Loucy (cell line): ENCODE results near the gene FAM81A.

Experiments used
- H2AFZ ChIP-seq: fragments of 200-600 bp; sonication (generic); 2 replicates; pipeline ENCODE4 v1.6.0; 2016; ENCODE audit warnings: antibody characterized with exemption, mild to moderate bottlenecking, low read length, moderate library complexity
- H3F3A ChIP-seq: fragments of 200-600 bp; 2 replicates; pipeline ENCODE4 v1.6.0; 2016; ENCODE audit warnings: antibody characterized with exemption, low read depth, mild to moderate bottlenecking
- H3K27me3 ChIP-seq: fragments of 200-600 bp; sonication (generic); 2 replicates; pipeline ENCODE4 v1.6.1; 2014; ENCODE audit warnings: low read length, mild to moderate bottlenecking; ENCODE audit not compliant: insufficient read depth, poor library complexity, severe bottlenecking
- H3K36me3 ChIP-seq: fragments of 200-600 bp; sonication (generic); 2 replicates; pipeline ENCODE4 v1.6.1; 2016; ENCODE audit warnings: low read length; ENCODE audit not compliant: insufficient read depth
- H3K4me1 ChIP-seq: fragments of 200-600 bp; sonication (generic); 2 replicates; pipeline ENCODE4 v1.5.1; 2014; ENCODE audit warnings: low read length, mild to moderate bottlenecking; ENCODE audit not compliant: insufficient read depth, poor library complexity, severe bottlenecking
- H3K4me2 ChIP-seq: fragments of 200-600 bp; sonication (generic); 2 replicates; pipeline ENCODE4 v1.6.0; 2014; ENCODE audit warnings: antibody characterized with exemption, low read length, low read depth, mild to moderate bottlenecking; ENCODE audit not compliant: poor library complexity, severe bottlenecking
- H3K4me3 ChIP-seq: fragments of 200-600 bp; sonication (generic); 2 replicates; pipeline ENCODE4 v1.5.1; 2014; ENCODE audit warnings: low read length, mild to moderate bottlenecking, mixed read lengths; ENCODE audit not compliant: poor library complexity, severe bottlenecking
- H3K79me2 ChIP-seq: fragments of 200-600 bp; sonication (generic); 2 replicates; pipeline ENCODE4 v1.6.1; 2014; ENCODE audit warnings: low read length; ENCODE audit not compliant: insufficient read depth
- H3K9ac ChIP-seq: fragments of 200-600 bp; sonication (generic); 2 replicates; pipeline ENCODE4 v1.6.0; 2014; ENCODE audit warnings: mild to moderate bottlenecking, low read depth, low read length, moderate library complexity; ENCODE audit not compliant: poor library complexity, severe bottlenecking
- H3K9me2 ChIP-seq: fragments of 200-600 bp; sonication (generic); replicated peaks from 2 replicates; pipeline ENCODE4 v1.6.1; 2016; ENCODE audit warnings: low read depth, low read length, mixed read lengths
- H3K9me3 ChIP-seq: fragments of 200-600 bp; sonication (generic); 2 replicates; pipeline ENCODE4 v1.6.1; 2014; ENCODE audit warnings: mild to moderate bottlenecking, antibody characterized with exemption, low read length, low read depth; ENCODE audit not compliant: insufficient read depth
- H4K20me1 ChIP-seq: fragments of 200-600 bp; sonication (generic); 2 replicates; pipeline ENCODE4 v1.6.0; 2014; ENCODE audit warnings: antibody characterized with exemption, low read length, mild to moderate bottlenecking; ENCODE audit not compliant: insufficient read depth, poor library complexity, severe bottlenecking
- CTCF ChIP-seq: fragments of 200-600 bp; sonication (generic); conservative IDR thresholded peaks from 2 replicates; pipeline ENCODE4 v1.5.1; 2014; ENCODE audit warnings: mild to moderate bottlenecking, antibody characterized with exemption, low read length
- EZH2phosphoT487 ChIP-seq: fragments of 200-600 bp; IDR thresholded peaks from 2 replicates; pipeline ENCODE4 v1.6.1; 2018; ENCODE audit warnings: antibody characterized with exemption, mild to moderate bottlenecking, moderate library complexity, borderline replicate concordance

FAM81A gene

GRCh38 chr15:59543721-59544547 is 105.9 kb downstream of the FAM81A start:
- no peaks in the 10 kb centered on the region for H3K4me1 ChIP-seq
- TF ChIP-seq EZH2phosphoT487 (no peak), CTCF (no peak)

GRCh38 chr15:59545573-59545972 is 107.6 kb downstream of the FAM81A start:
- no peak overlapping the region for H2AFZ ChIP-seq
- no peak overlapping the region for H3K9ac ChIP-seq
- no peaks in the 10 kb centered on the region for H4K20me1 ChIP-seq
- no peaks in the 10 kb centered on the region for H3K4me1 ChIP-seq
- H3F3A ChIP-seq, result no peaks in the 10 kb centered on the region
- no peak overlapping the region for H3K4me2 ChIP-seq
- TF ChIP-seq EZH2phosphoT487 (no peak), CTCF (no peak)
- H3K9me2 ChIP-seq, result no peaks in the 10 kb centered on the region
- peaks cover 6% of the 10 kb centered on the region for H3K27me3 ChIP-seq
- H3K79me2 ChIP-seq, result no peaks in the 10 kb centered on the region
- H3K9me3 ChIP-seq, result no peaks in the 10 kb centered on the region
- H3K4me3 ChIP-seq, result no peak overlapping the region
- no peaks in the 10 kb centered on the region for H3K36me3 ChIP-seq

More at GRCh38 chr15:59543721-59544547, 105.9 kb downstream of the FAM81A start:
- Histone ChIP-seq H3K4me2 (no peak overlapping the region), H3K9me3 (no peaks in the 10 kb centered on the region), H3K36me3 (no peaks in the 10 kb centered on the region), H2AFZ (no peak overlapping the region), H3K4me3 (no peak overlapping the region), H3K79me2 (no peaks in the 10 kb centered on the region), H3K9me2 (no peaks in the 10 kb centered on the region), H4K20me1 (no peaks in the 10 kb centered on the region), H3K27me3 (peaks cover 6% of the 10 kb centered on the region), H3F3A (no peaks in the 10 kb centered on the region), H3K9ac (no peak overlapping the region)

- H3K9ac ChIP-seq, result no peak overlapping the region
- TF ChIP-seq CTCF, result no peak
- TF ChIP-seq EZH2phosphoT487, result no peak
Measured at GRCh38 chr15:59548501-59549226, 110.7 kb downstream of the FAM81A start.

More at GRCh38 chr15:59548501-59549226, 110.7 kb downstream of the FAM81A start:
- no peak overlapping the region for H2AFZ ChIP-seq
- no peaks in the 10 kb centered on the region for H3K9me2 ChIP-seq
- no peaks in the 10 kb centered on the region for H4K20me1 ChIP-seq
- H3K36me3 ChIP-seq, result no peaks in the 10 kb centered on the region
- no peaks in the 10 kb centered on the region for H3F3A ChIP-seq
- no peaks in the 10 kb centered on the region for H3K9me3 ChIP-seq
- no peaks in the 10 kb centered on the region for H3K4me1 ChIP-seq
- H3K79me2 ChIP-seq, result no peaks in the 10 kb centered on the region
- H3K4me2 ChIP-seq, result no peak overlapping the region
- no peak overlapping the region for H3K4me3 ChIP-seq
- peaks cover 6% of the 10 kb centered on the region for H3K27me3 ChIP-seq
